ENCODE measurements around the gene LASP1.

DNA sequence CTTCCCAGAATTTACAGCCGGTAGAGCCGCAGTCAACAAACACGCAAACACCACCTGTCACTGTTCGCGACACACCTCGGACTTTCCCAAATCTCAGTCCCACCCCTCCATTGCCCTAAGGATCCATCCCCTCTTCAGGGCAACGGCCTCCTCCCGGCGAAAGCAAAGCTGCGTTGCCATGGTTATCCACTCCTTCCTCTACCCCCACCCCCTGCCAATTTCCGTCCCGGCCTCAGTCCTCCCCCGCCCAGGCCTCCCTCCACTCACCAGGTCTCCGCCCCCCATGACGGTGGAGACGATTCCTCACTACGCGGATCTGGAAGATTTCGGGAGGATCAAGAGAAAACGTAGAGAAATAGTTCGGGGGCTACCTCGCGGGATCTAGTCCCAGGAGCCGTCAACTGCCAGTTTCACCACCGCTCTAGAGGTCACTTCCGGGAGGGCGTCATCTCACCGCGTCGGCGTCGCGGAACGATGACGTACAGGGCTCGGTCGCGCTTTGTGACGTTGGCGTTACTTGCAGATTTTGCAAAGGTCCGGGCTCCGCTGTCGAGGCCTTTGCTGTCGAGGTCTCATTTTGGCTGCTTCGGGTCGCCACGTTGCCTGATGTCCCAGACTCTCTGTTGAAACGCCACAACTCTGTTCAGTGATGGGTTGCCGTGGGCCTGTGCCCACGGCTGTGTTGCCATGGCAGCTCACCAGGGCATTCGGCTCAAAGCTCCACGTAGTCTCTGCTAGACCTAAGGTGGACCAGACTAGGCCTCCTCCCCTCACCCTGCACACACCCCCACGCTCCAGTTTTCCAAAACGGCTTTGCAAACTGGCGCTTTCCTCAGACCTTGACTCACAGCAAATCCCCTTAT, 44.7 kb upstream of the LASP1 start, which contains the start of gene CWC25:
- TF ChIP-seq EZH2 (IDR thresholded peaks at IDR 0.05; ENCODE audit: low read depth, unreplicated experiment) (no peak), POLR2AphosphoS5 (IDR thresholded peaks at IDR 0.05; ENCODE audit: low read depth) (peak; percentile 92), ZNF331 (CRISPR knock-in tag; IDR thresholded peaks at IDR 0.05; ENCODE audit: low read depth) (no peak), EZH2phosphoT487 (IDR thresholded peaks at IDR 0.05; ENCODE audit: unreplicated experiment) (no peak), NANOG (IDR thresholded peaks at IDR 0.05; ENCODE audit: borderline replicate concordance) (no peak), JUNB (IDR thresholded peaks at IDR 0.05; ENCODE audit: unreplicated experiment) (no peak), CREB1 (CRISPR knock-in tag; IDR thresholded peaks at IDR 0.05; ENCODE audit: low read depth) (peak; percentile 100), ZNF114 (CRISPR knock-in tag; IDR thresholded peaks at IDR 0.05) (no peak)
- TF ChIP-seq, protein P1, sequence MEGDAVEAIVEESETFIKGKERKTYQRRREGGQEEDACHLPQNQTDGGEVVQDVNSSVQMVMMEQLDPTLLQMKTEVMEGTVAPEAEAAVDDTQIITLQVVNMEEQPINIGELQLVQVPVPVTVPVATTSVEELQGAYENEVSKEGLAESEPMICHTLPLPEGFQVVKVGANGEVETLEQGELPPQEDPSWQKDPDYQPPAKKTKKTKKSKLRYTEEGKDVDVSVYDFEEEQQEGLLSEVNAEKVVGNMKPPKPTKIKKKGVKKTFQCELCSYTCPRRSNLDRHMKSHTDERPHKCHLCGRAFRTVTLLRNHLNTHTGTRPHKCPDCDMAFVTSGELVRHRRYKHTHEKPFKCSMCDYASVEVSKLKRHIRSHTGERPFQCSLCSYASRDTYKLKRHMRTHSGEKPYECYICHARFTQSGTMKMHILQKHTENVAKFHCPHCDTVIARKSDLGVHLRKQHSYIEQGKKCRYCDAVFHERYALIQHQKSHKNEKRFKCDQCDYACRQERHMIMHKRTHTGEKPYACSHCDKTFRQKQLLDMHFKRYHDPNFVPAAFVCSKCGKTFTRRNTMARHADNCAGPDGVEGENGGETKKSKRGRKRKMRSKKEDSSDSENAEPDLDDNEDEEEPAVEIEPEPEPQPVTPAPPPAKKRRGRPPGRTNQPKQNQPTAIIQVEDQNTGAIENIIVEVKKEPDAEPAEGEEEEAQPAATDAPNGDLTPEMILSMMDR (conservative IDR thresholded peaks at IDR 0.05; ENCODE audit: low read depth in 2 of 2): no peak
- TF ChIP-seq, protein P2, sequence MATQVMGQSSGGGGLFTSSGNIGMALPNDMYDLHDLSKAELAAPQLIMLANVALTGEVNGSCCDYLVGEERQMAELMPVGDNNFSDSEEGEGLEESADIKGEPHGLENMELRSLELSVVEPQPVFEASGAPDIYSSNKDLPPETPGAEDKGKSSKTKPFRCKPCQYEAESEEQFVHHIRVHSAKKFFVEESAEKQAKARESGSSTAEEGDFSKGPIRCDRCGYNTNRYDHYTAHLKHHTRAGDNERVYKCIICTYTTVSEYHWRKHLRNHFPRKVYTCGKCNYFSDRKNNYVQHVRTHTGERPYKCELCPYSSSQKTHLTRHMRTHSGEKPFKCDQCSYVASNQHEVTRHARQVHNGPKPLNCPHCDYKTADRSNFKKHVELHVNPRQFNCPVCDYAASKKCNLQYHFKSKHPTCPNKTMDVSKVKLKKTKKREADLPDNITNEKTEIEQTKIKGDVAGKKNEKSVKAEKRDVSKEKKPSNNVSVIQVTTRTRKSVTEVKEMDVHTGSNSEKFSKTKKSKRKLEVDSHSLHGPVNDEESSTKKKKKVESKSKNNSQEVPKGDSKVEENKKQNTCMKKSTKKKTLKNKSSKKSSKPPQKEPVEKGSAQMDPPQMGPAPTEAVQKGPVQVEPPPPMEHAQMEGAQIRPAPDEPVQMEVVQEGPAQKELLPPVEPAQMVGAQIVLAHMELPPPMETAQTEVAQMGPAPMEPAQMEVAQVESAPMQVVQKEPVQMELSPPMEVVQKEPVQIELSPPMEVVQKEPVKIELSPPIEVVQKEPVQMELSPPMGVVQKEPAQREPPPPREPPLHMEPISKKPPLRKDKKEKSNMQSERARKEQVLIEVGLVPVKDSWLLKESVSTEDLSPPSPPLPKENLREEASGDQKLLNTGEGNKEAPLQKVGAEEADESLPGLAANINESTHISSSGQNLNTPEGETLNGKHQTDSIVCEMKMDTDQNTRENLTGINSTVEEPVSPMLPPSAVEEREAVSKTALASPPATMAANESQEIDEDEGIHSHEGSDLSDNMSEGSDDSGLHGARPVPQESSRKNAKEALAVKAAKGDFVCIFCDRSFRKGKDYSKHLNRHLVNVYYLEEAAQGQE (IDR thresholded peaks at IDR 0.05; ENCODE audit: unreplicated experiment): no peak
- TF ChIP-seq, protein P3, sequence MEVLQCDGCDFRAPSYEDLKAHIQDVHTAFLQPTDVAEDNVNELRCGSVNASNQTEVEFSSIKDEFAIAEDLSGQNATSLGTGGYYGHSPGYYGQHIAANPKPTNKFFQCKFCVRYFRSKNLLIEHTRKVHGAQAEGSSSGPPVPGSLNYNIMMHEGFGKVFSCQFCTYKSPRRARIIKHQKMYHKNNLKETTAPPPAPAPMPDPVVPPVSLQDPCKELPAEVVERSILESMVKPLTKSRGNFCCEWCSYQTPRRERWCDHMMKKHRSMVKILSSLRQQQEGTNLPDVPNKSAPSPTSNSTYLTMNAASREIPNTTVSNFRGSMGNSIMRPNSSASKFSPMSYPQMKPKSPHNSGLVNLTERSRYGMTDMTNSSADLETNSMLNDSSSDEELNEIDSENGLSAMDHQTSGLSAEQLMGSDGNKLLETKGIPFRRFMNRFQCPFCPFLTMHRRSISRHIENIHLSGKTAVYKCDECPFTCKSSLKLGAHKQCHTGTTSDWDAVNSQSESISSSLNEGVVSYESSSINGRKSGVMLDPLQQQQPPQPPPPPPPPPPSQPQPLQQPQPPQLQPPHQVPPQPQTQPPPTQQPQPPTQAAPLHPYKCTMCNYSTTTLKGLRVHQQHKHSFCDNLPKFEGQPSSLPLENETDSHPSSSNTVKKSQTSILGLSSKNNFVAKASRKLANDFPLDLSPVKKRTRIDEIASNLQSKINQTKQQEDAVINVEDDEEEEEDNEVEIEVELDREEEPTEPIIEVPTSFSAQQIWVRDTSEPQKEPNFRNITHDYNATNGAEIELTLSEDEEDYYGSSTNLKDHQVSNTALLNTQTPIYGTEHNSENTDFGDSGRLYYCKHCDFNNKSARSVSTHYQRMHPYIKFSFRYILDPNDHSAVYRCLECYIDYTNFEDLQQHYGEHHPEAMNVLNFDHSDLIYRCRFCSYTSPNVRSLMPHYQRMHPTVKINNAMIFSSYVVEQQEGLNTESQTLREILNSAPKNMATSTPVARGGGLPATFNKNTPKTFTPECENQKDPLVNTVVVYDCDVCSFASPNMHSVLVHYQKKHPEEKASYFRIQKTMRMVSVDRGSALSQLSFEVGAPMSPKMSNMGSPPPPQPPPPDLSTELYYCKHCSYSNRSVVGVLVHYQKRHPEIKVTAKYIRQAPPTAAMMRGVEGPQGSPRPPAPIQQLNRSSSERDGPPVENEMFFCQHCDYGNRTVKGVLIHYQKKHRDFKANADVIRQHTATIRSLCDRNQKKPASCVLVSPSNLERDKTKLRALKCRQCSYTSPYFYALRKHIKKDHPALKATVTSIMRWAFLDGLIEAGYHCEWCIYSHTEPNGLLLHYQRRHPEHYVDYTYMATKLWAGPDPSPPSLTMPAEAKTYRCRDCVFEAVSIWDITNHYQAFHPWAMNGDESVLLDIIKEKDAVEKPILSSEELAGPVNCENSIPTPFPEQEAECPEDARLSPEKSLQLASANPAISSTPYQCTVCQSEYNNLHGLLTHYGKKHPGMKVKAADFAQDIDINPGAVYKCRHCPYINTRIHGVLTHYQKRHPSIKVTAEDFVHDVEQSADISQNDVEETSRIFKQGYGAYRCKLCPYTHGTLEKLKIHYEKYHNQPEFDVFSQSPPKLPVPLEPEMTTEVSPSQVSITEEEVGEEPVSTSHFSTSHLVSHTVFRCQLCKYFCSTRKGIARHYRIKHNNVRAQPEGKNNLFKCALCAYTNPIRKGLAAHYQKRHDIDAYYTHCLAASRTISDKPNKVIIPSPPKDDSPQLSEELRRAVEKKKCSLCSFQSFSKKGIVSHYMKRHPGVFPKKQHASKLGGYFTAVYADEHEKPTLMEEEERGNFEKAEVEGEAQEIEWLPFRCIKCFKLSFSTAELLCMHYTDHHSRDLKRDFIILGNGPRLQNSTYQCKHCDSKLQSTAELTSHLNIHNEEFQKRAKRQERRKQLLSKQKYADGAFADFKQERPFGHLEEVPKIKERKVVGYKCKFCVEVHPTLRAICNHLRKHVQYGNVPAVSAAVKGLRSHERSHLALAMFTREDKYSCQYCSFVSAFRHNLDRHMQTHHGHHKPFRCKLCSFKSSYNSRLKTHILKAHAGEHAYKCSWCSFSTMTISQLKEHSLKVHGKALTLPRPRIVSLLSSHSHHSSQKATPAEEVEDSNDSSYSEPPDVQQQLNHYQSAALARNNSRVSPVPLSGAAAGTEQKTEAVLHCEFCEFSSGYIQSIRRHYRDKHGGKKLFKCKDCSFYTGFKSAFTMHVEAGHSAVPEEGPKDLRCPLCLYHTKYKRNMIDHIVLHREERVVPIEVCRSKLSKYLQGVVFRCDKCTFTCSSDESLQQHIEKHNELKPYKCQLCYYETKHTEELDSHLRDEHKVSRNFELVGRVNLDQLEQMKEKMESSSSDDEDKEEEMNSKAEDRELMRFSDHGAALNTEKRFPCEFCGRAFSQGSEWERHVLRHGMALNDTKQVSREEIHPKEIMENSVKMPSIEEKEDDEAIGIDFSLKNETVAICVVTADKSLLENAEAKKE (CRISPR knock-in tag; IDR thresholded peaks at IDR 0.05): no peak
- TF ChIP-seq, protein P4, sequence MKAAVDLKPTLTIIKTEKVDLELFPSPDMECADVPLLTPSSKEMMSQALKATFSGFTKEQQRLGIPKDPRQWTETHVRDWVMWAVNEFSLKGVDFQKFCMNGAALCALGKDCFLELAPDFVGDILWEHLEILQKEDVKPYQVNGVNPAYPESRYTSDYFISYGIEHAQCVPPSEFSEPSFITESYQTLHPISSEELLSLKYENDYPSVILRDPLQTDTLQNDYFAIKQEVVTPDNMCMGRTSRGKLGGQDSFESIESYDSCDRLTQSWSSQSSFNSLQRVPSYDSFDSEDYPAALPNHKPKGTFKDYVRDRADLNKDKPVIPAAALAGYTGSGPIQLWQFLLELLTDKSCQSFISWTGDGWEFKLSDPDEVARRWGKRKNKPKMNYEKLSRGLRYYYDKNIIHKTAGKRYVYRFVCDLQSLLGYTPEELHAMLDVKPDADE (IDR thresholded peaks at IDR 0.05): peak; percentile 92

All from GM23338 (cell line).